K562 (cell line): ENCODE measurements around the gene CARD9. TPM values are rescaled to one million over a fixed set of nuclear protein-coding genes. Genes with fewer than 3 reads are reported as not detected.

ENCODE experiments used
- BRD4 ChIP-seq: fragments of 200-600 bp; sonication (generic); IDR thresholded peaks from 2 replicates; pipeline ENCODE4 v1.6.1; 2017; ENCODE audit warnings: inconsistent platforms
- C11orf30 ChIP-seq: fragments of 450-650 bp; IDR thresholded peaks from 2 replicates; pipeline ENCODE4 v1.6.1; 2016; ENCODE audit warnings: low read depth, mild to moderate bottlenecking
- CREB1 ChIP-seq, 2 experiments: sonication (generic) in 1 of 2; formaldehyde crosslinking in 1 of 2; IDR thresholded peaks; 2 replicates each; pipeline versions ENCODE4 v1.6.1 to v1.8.0; 2012 to 2022; ENCODE audit warnings: inconsistent platforms in 1 of 2, mild to moderate bottlenecking in 1 of 2, missing genetic modification reagents in 1 of 2, moderate library complexity in 1 of 2
- CREM ChIP-seq: IDR thresholded peaks from 2 replicates; pipeline ENCODE4 v1.6.1; 2014; ENCODE audit warnings: antibody characterized with exemption, low read depth
- ELF1 ChIP-seq: fragments of 200-800 bp; sonication (Bioruptor generic); IDR thresholded peaks from 2 replicates; pipeline ENCODE4 v1.6.1; 2016; ENCODE audit warnings: missing genetic modification characterization, missing compliant biosample characterization
- ETV6 ChIP-seq, 3 experiments: fragments of 150-350 bp in 1 of 3; sonication (generic) in 1 of 3; formaldehyde crosslinking in 1 of 3; IDR thresholded peaks; 2 replicates each; pipeline versions ENCODE4 v1.6.1 to v1.8.0; 2014 to 2022; ENCODE audit warnings: borderline replicate concordance in 2 of 3, low read depth in 2 of 3, antibody characterized with exemption in 1 of 3, low read length in 1 of 3, mild to moderate bottlenecking in 1 of 3, missing genetic modification reagents in 1 of 3
- FIP1L1 ChIP-seq: fragments of 200-400 bp; formaldehyde crosslinking; IDR thresholded peaks from 2 replicates; pipeline ENCODE4 v1.6.1; 2018; ENCODE audit warnings: mild to moderate bottlenecking, low read depth, low read length; ENCODE audit not compliant: poor library complexity, severe bottlenecking
- GTF2E2 ChIP-seq: fragments of 200-800 bp; sonication (Bioruptor generic); IDR thresholded peaks from 2 replicates; pipeline ENCODE4 v1.6.1; 2016; ENCODE audit warnings: missing genetic modification characterization, missing compliant biosample characterization
- HMGN3 ChIP-seq: IDR thresholded peaks from 2 replicates; pipeline ENCODE4 v1.6.1; 2011; ENCODE audit warnings: borderline replicate concordance, low read depth, mild to moderate bottlenecking, mixed read lengths, low read length; ENCODE audit not compliant: insufficient read length; ENCODE audit errors: extremely low read depth
- KDM5B ChIP-seq: fragments of 200-600 bp; sonication (generic); IDR thresholded peaks from 2 replicates; pipeline ENCODE4 v1.6.1; 2012; ENCODE audit warnings: low read depth, mild to moderate bottlenecking, moderate library complexity, low read length, control low read depth, inconsistent platforms; ENCODE audit not compliant: insufficient replicate concordance
- MAZ ChIP-seq, 2 experiments: fragments of 450-650 bp in 1 of 2; sonication (generic) in 1 of 2; formaldehyde crosslinking; IDR thresholded peaks in 1 of 2; conservative IDR thresholded peaks in 1 of 2; 2 replicates each; pipeline versions ENCODE4 v1.4.0 to v1.5.0; 2020; ENCODE audit warnings: mild to moderate bottlenecking in 1 of 2, missing genetic modification reagents in 1 of 2
- MTF1 ChIP-seq: fragments of 250-450 bp; sonication (Bioruptor Pico); IDR thresholded peaks from 2 replicates; pipeline ENCODE4 v1.9.0; 2021; ENCODE audit warnings: moderate library complexity, mild to moderate bottlenecking, inconsistent platforms, borderline replicate concordance
- NR4A1 ChIP-seq, 2 experiments: fragments of 250-450 bp in 1 of 2; fragments of 450-650 bp in 1 of 2; sonication (Bioruptor Pico) in 1 of 2; IDR thresholded peaks; 2 replicates each; pipeline versions ENCODE4 v1.4.0 to v1.6.1; 2016 to 2020; ENCODE audit warnings: mild to moderate bottlenecking in 2 of 2, missing compliant biosample characterization in 1 of 2, missing genetic modification characterization in 1 of 2, moderate library complexity in 1 of 2
- POLR2B ChIP-seq: fragments of 450-650 bp; IDR thresholded peaks from 2 replicates; pipeline ENCODE4 v1.6.1; 2018; ENCODE audit warnings: low read depth; ENCODE audit not compliant: partially characterized antibody
- PTBP1 ChIP-seq: fragments of 200-400 bp; formaldehyde crosslinking; IDR thresholded peaks from 2 replicates; pipeline ENCODE4 v1.6.1; 2017; ENCODE audit warnings: low read depth, low read length
- SIN3A ChIP-seq, 2 experiments: fragments of 150-350 bp in 1 of 2; IDR thresholded peaks; 2 replicates each; pipeline ENCODE4 v1.6.1; 2011 to 2016; ENCODE audit warnings: borderline replicate concordance in 2 of 2, low read depth in 2 of 2, low read length in 2 of 2, mild to moderate bottlenecking in 2 of 2, moderate library complexity in 2 of 2; ENCODE audit not compliant: control insufficient read depth in 1 of 2
- TAF7 ChIP-seq: fragments of 450-650 bp; IDR thresholded peaks from 2 replicates; pipeline ENCODE4 v1.6.1; 2016; ENCODE audit warnings: missing genetic modification characterization, missing compliant biosample characterization
- TAF9B ChIP-seq: fragments of 450-650 bp; IDR thresholded peaks from 2 replicates; pipeline ENCODE4 v1.6.1; 2018; ENCODE audit warnings: mild to moderate bottlenecking; ENCODE audit not compliant: partially characterized antibody
- TBP ChIP-seq: optimal IDR thresholded peaks from 2 replicates; pipeline ENCODE3; 2011; ENCODE audit warnings: low read depth, low read length, improper control_type of control experiment
- ZBTB33 ChIP-seq: sonication (generic); formaldehyde crosslinking; IDR thresholded peaks from 2 replicates; pipeline ENCODE4 v1.8.1; 2023; ENCODE audit warnings: mild to moderate bottlenecking, missing genetic modification reagents
- ZBTB43 ChIP-seq: sonication (generic); formaldehyde crosslinking; IDR thresholded peaks from 2 replicates; pipeline ENCODE4 v1.8.0; 2023; ENCODE audit warnings: mild to moderate bottlenecking, missing genetic modification reagents
- ZBTB7A ChIP-seq: IDR thresholded peaks from 2 replicates; pipeline ENCODE4 v1.6.1; 2011; ENCODE audit warnings: low read depth, mild to moderate bottlenecking, low read length, moderate library complexity, borderline replicate concordance; ENCODE audit not compliant: control insufficient read depth
- polyA plus RNA-seq, 8 experiments: library from polyadenylated mRNA; depleted of rRNA in 4 of 8; stranded (reverse) in 5 of 8; unstranded in 3 of 8; fragments of >200 nt; fragmentation: Nextera tagmentation in 2 of 8; fragmentation: Illumina TruSeq in 1 of 8; extraction: Ambion mirVana in 2 of 8; extraction: Trizol in 1 of 8; gene quantifications; 2 replicates each; pipeline versions ENCODE4 v1.2.1 to v1.2.3, GENCODE V29; 2011 to 2014; ENCODE audit warnings: inconsistent platforms in 1 of 8, missing spikeins in 1 of 8
- total RNA-seq, 7 experiments: library from RNA; depleted of rRNA in 6 of 7; stranded (reverse); fragments of >200 nt in 6 of 7; fragmentation: Illumina TruSeq in 2 of 7; extraction: Trizol in 2 of 7; gene quantifications; 2 replicates each; pipeline versions ENCODE4 v1.2.1 to v1.2.3, GENCODE V29; 2011 to 2021; ENCODE audit warnings: low replicate concordance in 1 of 7

CARD9 gene
- total and polyA plus RNA-seq, 9 of the 15 experiments (the other 6 are each of a cell fraction or from before 2014, with no cell fraction given) = 1.7 to 53.0 (median 9.7) TPM

GRCh38 chr9:136410500-136411287 is 37.2 kb upstream of the CARD9 start, which contains the start of the genes ENTR1 and PMPCA (continued):
- TF ChIP-seq MAZ (CRISPR knock-in tag; conservative IDR thresholded peaks at IDR 0.05 in 1 of 2, IDR thresholded peaks at IDR 0.05 in 1 of 2) (peak; percentile 52 to 73; a peak in 3 of 4 replicates), KDM5B (peak; percentile 89), FIP1L1 (peak; percentile 31), ZBTB7A (no peak), CREM (peak; percentile 98), TAF7 (tag) (peak; percentile 85), ELF1 (tag) (peak; percentile 84), PTBP1 (no peak), ETV6 (IDR thresholded peaks at IDR 0.05; ENCODE audit: borderline replicate concordance in 1 of 2, low read depth in 2 of 2, low read length in 1 of 2) (no peak; a peak in 1 of 4 replicates), ETV6 (CRISPR knock-in tag; IDR thresholded peaks at IDR 0.05; ENCODE audit: borderline replicate concordance) (0 out of 2 replicates have a peak, but pooled peaks have one; percentile 55), MTF1 (no peak), ZBTB43 (0 out of 2 replicates have a peak, but pooled peaks have one; percentile 69), TBP (peak; percentile 90), NR4A1 (CRISPR knock-in tag; IDR thresholded peaks at IDR 0.05) (no peak), NR4A1 (tag; IDR thresholded peaks at IDR 0.05) (no peak), BRD4 (0 out of 2 replicates have a peak, but pooled peaks have one; percentile 20), HMGN3 (peak; percentile 61), ZBTB33 (CRISPR knock-in tag) (0 out of 2 replicates have a peak, but pooled peaks have one; percentile 35), GTF2E2 (tag) (peak; percentile 41; the same call in 1 of the 2 replicates), CREB1 (IDR thresholded peaks at IDR 0.05) (peak; percentile 87), CREB1 (CRISPR knock-in tag; IDR thresholded peaks at IDR 0.05) (peak; percentile 94), SIN3A (IDR thresholded peaks at IDR 0.05; ENCODE audit: borderline replicate concordance in 2 of 2, control insufficient read depth in 1 of 2, low read depth in 2 of 2, low read length in 2 of 2) (peak; percentile 9 to 83; a peak in 3 of 4 replicates), C11orf30 (peak; percentile 99), TAF9B (peak; percentile 96), POLR2B (peak; percentile 93)
